CD4-positive, alpha-beta T cell treated with Interleukin-6 for 4 hours (primary cell): Measurements from ENCODE around the gene DUSP14.
"Not testable (repeated sequence)": the region's sequence is repeated elsewhere in the genome, so short reads cannot be mapped to it uniquely, and the experiment has no call there.

ENCODE experiments used
- DNase-seq: peaks from one replicate; pipeline ENCODE4 v3.0.0-alpha.2; 2020; ENCODE audit warnings: mixed read lengths

DUSP14 gene, protein sequence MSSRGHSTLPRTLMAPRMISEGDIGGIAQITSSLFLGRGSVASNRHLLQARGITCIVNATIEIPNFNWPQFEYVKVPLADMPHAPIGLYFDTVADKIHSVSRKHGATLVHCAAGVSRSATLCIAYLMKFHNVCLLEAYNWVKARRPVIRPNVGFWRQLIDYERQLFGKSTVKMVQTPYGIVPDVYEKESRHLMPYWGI

DNA sequence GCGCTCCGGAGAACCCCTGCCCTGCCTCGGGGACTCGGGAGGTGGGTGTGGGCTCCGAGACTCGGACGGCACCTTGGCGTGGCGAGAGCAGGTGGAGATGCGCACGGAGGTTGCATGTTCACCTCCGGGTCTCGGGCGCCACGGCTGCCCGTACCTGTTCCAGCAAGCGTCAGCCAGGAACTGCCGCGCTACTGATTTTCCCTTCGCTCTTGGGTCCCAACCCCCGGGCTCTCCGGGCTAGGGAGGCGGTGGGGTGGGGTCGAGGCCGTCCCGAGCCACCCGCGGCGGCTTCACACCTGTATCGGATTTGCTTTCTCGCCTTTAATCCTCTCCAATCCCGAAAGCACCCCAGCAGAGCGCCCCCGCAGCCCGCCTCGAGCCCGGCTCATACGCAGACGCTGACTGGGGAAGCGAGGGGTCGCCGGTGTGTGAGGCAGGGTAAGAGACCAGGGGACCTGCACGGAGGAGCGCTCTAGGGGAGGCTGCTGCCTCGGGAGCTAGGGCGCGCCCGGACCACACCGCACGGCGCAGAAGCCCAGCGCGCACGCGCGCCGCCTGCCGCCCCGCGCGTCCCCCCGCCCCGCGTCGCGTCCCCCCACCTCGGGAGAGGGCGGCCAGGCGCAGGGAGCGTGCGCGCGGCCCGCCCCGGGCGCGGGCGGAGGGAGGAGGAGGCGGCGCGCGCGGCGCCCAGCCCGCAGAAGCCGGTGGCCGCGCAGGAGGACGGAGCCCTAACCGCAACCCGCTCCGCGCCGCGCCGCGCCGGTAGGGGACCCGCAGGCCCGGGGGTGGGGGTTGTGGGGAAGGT lies at the start of gene DUSP14:
DUSP14 (plus strand) TSS at position 695 of the 805 bp plus-strand sequence. CDS start 22,382 bp downstream, outside the sequence.
- DNase-seq, result peak; percentile 89

- no peak for DNase-seq
These were observed 49.3 kb upstream of the DUSP14 start for GRCh38 chr17:37440424-37440823.

GRCh38 chr17:37441369-37442014 lies 48.2 kb upstream of the DUSP14 start:
- not testable (repeated sequence) for DNase-seq

GRCh38 chr17:37446027-37446426 lies 43.7 kb upstream of the DUSP14 start:
- DNase-seq, result no peak

GRCh38 chr17:37447641-37448040 lies 42.0 kb upstream of the DUSP14 start:
- DNase-seq, result no peak

- no peak for DNase-seq
These were observed 39.6 kb upstream of the DUSP14 start for GRCh38 chr17:37450112-37450511.

DNA sequence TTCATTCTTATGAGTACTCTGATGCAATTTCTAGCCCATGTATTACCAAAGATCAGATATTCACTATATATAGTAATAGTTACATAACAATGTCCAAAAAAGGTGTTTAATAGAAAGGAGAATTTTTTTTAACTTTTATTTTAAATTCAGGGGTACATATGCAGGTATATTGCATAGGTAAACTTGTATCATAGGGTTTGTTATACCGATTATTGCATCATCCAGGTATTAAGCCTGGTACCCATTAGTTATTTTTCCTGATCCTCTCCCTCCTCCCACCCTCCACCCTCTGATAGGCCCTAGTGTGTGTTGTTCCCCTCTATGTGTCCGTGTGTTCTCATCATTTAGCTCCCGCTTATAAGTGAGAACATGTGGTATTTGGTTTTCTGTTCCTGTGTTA lies 31.9 kb upstream of the DUSP14 start:
- not testable (repeated sequence) for DNase-seq

DNA sequence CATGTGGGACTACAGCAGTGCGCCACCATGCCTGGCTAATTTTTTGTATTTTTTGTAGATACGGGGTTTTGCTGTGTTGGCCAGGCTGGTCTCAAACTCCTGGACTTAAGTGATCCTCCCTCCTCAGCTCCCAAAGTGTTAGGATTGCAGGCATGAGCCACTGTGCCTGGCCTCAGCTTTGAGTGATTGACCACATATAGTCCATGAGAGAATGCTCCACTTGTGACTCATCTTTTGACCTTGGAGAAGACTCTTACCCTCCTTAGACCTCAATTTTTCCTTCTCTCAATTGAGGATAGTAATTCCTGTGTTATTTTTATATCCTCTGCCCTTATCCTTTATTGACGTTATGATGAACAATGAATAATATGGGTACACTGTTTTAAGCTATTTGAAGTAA lies 30.9 kb upstream of the DUSP14 start:
- DNase-seq, result no peak

DNA sequence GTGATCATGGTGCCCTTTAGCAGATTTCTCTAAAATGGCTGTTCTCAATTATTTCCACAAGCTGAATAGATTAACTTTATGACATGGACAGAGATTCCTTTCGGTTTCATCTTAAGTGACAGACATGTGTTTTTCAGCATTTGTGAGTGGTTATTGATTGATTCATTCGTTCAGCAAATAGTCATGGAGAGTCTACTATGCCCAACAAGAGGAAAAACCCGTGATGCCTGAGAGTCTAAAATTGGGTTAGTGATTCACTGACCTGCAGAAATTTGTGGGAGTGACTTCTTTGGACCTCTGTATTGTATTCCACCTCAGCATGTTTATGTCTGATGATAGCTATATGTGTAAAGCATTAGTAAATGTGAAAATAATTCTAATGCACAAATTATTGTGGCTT lies 28.0 kb upstream of the DUSP14 start:
- no peak for DNase-seq

- no peak for DNase-seq
These were observed 27.2 kb upstream of the DUSP14 start for GRCh38 chr17:37462492-37462891.

DNA sequence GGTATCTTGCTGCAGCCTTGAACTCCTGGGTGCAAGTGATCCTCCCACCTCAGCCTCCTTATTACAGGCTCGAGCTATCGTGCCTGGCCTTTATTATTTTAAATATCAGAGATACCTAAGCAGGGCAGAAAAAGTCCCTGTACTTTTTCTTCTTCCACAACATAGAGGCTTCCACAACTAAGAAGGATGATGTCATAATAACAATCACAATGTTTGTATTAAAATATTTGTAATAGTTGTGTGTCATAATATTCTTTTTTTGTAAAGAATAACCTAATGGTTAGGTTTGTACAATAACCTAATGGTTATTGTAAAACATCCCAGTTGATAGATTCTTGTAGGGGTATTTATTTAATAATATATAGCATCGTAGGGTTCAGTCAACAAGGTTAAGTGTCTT lies 26.7 kb upstream of the DUSP14 start:
- DNase-seq, result no peak

- no peak for DNase-seq
These were observed 24.5 kb upstream of the DUSP14 start for GRCh38 chr17:37465069-37465616.

DNA sequence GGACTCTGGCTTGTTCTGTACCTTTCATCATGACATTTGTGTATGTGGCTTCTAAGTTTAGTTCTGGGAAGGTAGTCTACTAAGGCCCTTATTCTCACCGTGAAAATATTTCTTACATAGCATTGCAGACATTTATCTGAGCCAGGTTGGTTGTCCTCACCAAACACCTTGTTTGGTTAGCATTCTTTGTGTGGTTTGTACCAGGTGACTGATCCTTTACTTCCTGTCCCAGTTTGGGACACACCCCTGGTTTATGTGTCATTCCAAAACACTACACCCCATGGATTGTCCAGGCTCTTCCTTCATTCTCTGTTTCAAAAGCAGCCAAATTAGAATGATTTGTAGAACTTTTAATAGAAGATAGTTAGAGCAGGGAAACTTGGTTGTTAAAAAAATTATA lies 23.2 kb upstream of the DUSP14 start:
- DNase-seq, result no peak

DNA sequence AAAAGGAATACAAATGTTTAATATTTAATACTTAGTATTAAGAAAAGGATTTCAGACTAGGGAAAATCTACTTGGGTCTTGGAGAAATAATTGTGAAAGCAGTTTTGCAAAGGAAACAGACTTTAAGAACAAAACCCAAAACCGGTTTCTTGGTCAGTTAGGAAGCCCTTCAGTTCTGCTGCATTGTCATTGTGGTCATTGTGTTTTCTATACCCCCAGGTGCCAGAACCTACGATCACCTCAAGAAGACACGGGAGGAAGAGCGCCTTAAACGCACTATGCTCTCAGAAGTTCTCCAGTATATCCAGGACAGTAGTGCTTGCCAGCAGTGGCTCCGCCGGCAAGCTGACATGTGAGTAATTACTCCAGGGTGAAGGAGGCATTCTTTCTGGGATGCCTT lies 19.5 kb upstream of the DUSP14 start:
- DNase-seq, result no peak

DNA sequence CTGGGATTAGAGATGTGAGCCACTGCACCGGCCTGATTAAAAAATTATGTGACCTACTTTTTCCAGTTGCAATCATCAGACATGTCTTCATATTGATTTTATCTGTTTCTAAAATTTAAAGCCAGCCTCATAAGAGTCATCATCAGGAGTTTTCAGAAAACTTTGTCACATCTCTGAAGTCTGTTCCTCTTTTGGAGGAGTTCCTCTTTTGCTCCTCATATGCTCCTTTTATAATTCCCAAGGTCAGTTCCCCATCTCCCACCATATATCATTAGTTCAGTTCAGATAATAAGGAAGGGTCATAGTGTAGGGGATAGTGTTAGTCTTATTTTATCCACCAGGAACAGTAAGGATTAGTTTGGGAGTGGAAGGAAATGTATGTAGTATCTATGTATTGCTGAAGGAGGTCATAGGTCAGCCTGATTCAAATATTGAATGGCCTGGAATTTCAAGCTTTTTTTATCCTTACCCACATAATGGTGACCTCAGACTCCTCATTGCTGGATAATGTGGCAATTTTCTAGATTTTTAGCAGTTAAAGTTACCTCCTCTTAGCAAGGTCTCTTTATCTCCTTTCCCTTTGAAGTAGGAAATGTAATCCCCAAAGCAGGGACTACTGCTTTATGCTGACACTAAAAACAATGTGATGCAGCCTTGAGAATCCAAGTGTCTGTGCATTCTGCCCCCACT lies 13.8 kb upstream of the DUSP14 start:
- no peak for DNase-seq

DNA sequence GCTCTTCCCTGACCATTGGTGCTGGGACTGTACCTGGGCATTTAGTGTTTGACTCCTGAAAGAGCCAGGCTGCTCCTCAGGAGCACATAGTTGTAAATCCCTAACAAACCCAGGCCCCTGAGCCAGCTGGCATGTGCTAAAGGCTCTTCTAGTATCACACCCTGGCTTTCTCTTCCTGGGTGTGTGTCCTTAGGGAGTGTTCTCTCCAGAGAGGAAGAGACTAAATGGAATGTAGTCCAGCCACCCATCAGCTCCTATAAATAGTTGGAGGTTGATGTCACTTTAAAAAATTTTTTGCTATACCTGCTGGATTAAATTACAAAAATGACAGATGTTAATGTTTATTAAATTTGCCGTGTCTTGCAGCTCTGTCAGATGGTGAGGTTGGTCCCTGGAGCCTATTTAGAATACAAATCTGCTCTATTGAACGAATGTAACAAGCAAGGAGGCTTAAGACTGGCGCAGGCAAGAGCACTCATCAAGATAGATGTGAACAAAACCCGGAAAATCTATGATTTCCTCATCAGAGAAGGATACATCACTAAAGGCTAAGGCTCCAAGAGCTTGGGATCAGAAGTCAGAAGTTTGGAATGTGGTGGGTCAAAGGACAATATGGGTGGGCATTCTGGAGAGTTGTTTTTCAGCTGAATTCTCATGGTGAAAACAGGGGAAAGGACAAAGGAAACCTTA lies 13.1 kb upstream of the DUSP14 start:
- no peak for DNase-seq

- no peak for DNase-seq
These were observed 11.5 kb upstream of the DUSP14 start for GRCh38 chr17:37478187-37478586.

- DNase-seq, result no peak
These were observed 10.7 kb upstream of the DUSP14 start for GRCh38 chr17:37479025-37479424.

GRCh38 chr17:37480427-37480826 lies 9.3 kb upstream of the DUSP14 start:
- no peak for DNase-seq

DNA sequence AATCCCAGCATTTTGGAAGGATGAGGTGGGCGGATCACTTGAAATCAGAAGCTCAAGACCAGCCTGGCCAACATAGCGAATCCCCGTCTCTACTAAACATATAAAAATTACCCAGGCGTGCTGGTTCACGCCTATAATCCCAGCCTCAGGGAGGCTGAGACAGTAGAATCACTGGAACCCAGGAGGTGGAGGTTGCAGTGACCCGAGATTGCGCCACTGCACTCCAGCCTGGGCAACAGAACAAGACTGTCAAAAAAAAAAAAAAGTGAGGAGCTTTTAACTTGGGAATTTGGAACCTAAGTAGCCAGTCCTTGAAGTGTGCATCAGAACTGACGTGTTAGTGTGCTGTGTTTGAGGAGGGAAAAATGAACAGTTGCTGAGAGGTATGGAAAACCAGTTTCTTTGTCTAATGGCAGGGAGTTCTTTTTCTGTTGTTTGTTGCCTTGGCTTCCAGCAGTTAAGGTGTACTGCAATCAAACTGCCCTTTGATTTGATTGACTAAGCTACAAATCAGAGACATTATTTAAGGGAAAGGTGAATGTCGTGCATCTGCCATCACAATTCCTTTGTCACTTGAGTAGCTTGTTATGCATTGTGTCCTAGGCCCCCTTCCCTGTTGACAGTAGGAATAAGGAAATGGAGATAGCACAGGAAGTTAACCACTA lies 8.6 kb upstream of the DUSP14 start:
- DNase-seq, result no peak

- no peak for DNase-seq
These were observed 6.2 kb upstream of the DUSP14 start for GRCh38 chr17:37483311-37484039.
